Measurements from ENCODE around the gene LRRC53. TPM values are rescaled to one million over a fixed set of nuclear protein-coding genes. Genes with fewer than 3 reads are reported as not detected.

LRRC53 gene
- total RNA-seq, 2 experiments from 2014 or later = not detected

DNA sequence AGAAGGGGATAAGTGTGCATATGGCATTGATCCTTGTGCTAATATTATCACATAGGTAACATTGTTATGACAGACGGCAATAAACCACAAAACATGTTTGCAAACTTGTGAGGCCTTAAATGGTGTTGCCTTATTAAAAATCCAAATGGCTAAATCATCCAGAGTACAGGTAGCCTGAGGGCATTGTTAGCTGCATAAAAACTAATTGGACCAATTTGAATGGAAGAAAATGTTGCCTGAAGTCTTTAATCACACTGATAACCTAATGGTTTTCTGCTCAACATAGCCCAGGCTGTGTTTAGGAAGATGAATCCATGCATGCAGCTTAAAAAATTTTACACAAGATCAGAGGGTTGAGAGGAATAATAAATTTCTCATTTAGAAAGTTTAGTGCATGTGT is 19.4 kb upstream of the LRRC53 start:
- DNase-seq (no peak), ATAC-seq (no peak)
- TF ChIP-seq, protein P1, sequence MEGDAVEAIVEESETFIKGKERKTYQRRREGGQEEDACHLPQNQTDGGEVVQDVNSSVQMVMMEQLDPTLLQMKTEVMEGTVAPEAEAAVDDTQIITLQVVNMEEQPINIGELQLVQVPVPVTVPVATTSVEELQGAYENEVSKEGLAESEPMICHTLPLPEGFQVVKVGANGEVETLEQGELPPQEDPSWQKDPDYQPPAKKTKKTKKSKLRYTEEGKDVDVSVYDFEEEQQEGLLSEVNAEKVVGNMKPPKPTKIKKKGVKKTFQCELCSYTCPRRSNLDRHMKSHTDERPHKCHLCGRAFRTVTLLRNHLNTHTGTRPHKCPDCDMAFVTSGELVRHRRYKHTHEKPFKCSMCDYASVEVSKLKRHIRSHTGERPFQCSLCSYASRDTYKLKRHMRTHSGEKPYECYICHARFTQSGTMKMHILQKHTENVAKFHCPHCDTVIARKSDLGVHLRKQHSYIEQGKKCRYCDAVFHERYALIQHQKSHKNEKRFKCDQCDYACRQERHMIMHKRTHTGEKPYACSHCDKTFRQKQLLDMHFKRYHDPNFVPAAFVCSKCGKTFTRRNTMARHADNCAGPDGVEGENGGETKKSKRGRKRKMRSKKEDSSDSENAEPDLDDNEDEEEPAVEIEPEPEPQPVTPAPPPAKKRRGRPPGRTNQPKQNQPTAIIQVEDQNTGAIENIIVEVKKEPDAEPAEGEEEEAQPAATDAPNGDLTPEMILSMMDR (IDR thresholded peaks at IDR 0.05) = no peak
- no peak overlapping the region for H3K4me3 Mint-ChIP-seq
- no peaks in the 10 kb centered on the region for H3K36me3 Mint-ChIP-seq (ENCODE audit: low read depth)
- no peaks in the 10 kb centered on the region for H3K9me3 Mint-ChIP-seq
- H3K27ac Mint-ChIP-seq = no peak overlapping the region
- H3K4me1 Mint-ChIP-seq (ENCODE audit: low read depth) = no peaks in the 10 kb centered on the region
- ChIA-PET CTCF (interaction anchor here (0.8 kb wide), 1 partner anchor 45 kb away, joined by 3 read pairs; no protein-coding TSS in a partner anchor), POLR2A (no interaction called here)
- intact Hi-C loops (cut with micrococcal nuclease) = no loop called here
- H3K27me3 Mint-ChIP-seq = peaks cover 1% of the 10 kb centered on the region

DNA sequence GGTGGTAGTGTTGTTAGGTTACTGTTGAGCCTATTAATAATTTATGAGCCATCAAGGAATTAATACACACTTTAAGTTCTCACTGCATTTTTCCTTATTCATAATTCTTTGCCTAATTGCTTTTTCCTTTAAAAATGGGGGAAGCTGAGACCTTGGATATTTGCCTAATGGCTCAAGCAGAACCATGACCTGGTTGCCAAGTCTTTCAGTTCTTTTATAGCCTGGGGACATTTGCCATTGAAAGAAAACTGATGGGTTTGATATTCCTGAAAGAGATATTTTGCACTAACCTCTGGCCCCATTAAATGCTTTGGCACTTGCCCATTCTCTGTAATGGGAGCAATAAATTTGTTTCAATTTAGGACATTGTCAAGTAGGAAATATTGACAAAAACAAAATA is 18.5 kb upstream of the LRRC53 start:
- Mint-ChIP-seq H3K9me3 (no peaks in the 10 kb centered on the region), H3K27me3 (peaks cover 1% of the 10 kb centered on the region), H3K4me3 (no peak overlapping the region), H3K4me1 (ENCODE audit: low read depth) (no peaks in the 10 kb centered on the region), H3K27ac (no peak overlapping the region), H3K36me3 (ENCODE audit: low read depth) (no peaks in the 10 kb centered on the region)
- ChIA-PET POLR2A (no interaction called here), CTCF (no interaction called here)
- intact Hi-C loops (cut with micrococcal nuclease) = no loop called here
- no peak for ATAC-seq
- no peak for DNase-seq
- TF ChIP-seq, protein P1 (IDR thresholded peaks at IDR 0.05) = no peak

DNA sequence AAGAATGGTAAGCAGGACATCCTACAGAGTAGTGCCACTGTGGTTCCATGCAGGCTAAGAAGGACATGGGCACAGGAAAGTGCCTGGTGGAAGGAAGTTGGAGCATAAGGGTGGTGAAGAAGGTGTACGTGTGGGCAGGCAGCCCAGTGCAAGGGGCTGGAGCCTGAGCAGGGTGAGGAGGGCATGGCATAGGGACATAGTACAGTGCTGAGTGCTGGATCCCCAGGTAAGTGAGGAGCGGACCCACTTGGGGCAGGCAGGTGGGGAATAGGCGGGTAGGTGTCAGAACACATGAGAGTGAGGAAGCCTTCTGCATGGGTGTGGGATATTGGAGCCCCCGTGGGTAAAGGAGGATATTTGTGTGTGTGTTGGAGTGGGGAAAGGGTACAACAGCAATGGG is 15.7 kb upstream of the LRRC53 start:
- Mint-ChIP-seq H3K36me3 (ENCODE audit: low read depth) (no peaks in the 10 kb centered on the region), H3K27me3 (peaks cover 1% of the 10 kb centered on the region), H3K9me3 (no peaks in the 10 kb centered on the region), H3K27ac (no peak overlapping the region), H3K4me1 (ENCODE audit: low read depth) (no peaks in the 10 kb centered on the region), H3K4me3 (no peak overlapping the region)
- DNase-seq (no peak), ATAC-seq (no peak)
- CTCF ChIA-PET = no interaction called here
- TF ChIP-seq, protein P1 (IDR thresholded peaks at IDR 0.05) = no peak
- intact Hi-C loops (cut with micrococcal nuclease) = no loop called here
- POLR2A ChIA-PET = no interaction called here

DNA sequence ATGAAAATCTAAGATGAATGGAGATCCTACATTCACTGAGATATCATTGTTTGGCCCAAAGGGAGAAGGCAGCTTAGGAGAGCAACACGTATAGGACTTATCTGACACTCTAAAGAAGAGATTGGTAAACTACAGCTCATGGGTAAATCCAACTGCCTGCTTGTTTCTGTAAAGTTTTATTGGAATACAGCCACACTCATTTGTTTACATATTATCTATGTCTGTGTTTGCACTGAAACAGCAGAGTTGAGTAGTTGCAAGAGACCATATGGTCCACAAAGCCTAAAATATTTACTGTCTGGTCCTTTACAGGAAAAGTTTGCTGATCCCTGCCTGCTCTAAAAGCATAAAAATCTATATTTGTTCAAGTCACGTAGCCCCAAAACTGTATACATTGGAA is 14.3 kb upstream of the LRRC53 start:
- Mint-ChIP-seq H3K4me1 (ENCODE audit: low read depth) (no peaks in the 10 kb centered on the region), H3K27ac (no peak overlapping the region), H3K4me3 (no peak overlapping the region), H3K27me3 (peaks cover 1% of the 10 kb centered on the region), H3K36me3 (ENCODE audit: low read depth) (no peaks in the 10 kb centered on the region), H3K9me3 (no peaks in the 10 kb centered on the region)
- ChIA-PET POLR2A (no interaction called here), CTCF (no interaction called here)
- intact Hi-C loops (cut with micrococcal nuclease) = no loop called here
- TF ChIP-seq, protein P1 (IDR thresholded peaks at IDR 0.05) = no peak
- DNase-seq (no peak), ATAC-seq (no peak)

DNA sequence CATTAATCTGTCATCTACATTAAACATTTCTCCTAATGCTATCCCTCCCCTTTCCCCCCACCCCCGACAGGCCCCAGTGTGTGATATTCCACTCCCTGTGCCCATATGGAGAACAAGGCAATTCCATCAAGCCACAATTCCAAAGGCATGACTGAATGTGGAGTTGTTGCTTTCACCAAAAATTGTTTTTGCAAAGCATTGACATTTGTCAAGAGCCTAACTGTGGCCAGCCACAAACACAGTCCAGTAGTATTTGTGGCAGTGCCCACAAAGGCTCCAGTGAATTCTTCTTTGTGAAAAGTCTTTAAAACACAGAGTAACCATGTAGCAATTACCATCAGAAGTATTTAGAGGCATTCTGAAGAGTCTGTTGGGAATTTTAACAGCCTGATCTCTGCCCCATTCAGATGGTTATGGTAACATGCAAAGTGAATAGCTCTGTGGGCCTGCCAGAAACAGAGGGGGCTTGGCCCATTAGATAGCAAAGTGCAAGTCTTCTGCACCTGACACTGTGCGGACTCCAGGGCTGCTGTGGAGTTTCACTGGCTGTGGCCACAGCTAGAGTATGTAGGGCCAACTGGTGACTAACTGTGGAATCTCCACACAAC is 11.6 kb upstream of the LRRC53 start:
- intact Hi-C loops (cut with micrococcal nuclease) = no loop called here
- no peaks in the 10 kb centered on the region for H3K9me3 Mint-ChIP-seq
- peaks cover 4% of the 10 kb centered on the region for H3K27me3 Mint-ChIP-seq
- TF ChIP-seq, protein P1 (IDR thresholded peaks at IDR 0.05) = no peak
- H3K4me3 Mint-ChIP-seq = no peak overlapping the region
- H3K27ac Mint-ChIP-seq = no peak overlapping the region
- no peak for ATAC-seq
- ChIA-PET CTCF (interaction anchor here (1.2 kb wide), 1 partner anchor 18 kb away, joined by 3 read pairs; no protein-coding TSS in a partner anchor), POLR2A (no interaction called here)
- no peak for DNase-seq
- no peaks in the 10 kb centered on the region for H3K36me3 Mint-ChIP-seq (ENCODE audit: low read depth)
- H3K4me1 Mint-ChIP-seq (ENCODE audit: low read depth) = no peaks in the 10 kb centered on the region

Data from activated CD8-positive, alpha-beta T cell treated with anti-CD3 and anti-CD28 coated beads for 36 hours (primary cell).